HCT116 (cell line): ENCODE measurements around the gene MEIOC.

Experiments used
- ATF3 ChIP-seq: IDR thresholded peaks from 2 replicates; pipeline ENCODE4 v1.6.1; 2012
- CEBPB ChIP-seq: IDR thresholded peaks from 2 replicates; pipeline ENCODE4 v1.6.1; 2012; ENCODE audit warnings: low read depth
- EZH2 ChIP-seq: fragments of 200-600 bp; sonication (generic); IDR thresholded peaks from 2 replicates; pipeline ENCODE4 v1.6.1; 2017; ENCODE audit warnings: antibody characterized with exemption, mixed run types
- POLR2A ChIP-seq: IDR thresholded peaks from 2 replicates; pipeline ENCODE4 v1.7.0; 2011; ENCODE audit warnings: borderline replicate concordance; ENCODE audit not compliant: insufficient read depth, insufficient read length; ENCODE audit errors: extremely low read depth
- ZFX ChIP-seq: fragments of 450-650 bp; IDR thresholded peaks from 2 replicates; pipeline ENCODE4 v1.6.1; 2017
- TF ChIP-seq, protein P1 (sequence below), 3 experiments: fragments of 200-600 bp in 1 of 3; sonication (generic) in 1 of 3; IDR thresholded peaks in 2 of 3; conservative IDR thresholded peaks in 1 of 3; 2 replicates each; pipeline ENCODE4 v1.5.1; 2012 to 2017; ENCODE audit warnings: low read depth in 2 of 3, low read length in 2 of 3, antibody characterized with exemption in 1 of 3, borderline replicate concordance in 1 of 3, control low read depth in 1 of 3, mild to moderate bottlenecking in 1 of 3, mixed read lengths in 1 of 3, mixed run types in 1 of 3, moderate library complexity in 1 of 3; ENCODE audit not compliant: insufficient read depth in 1 of 3
- TF ChIP-seq, protein P2 (sequence below): IDR thresholded peaks from 2 replicates; pipeline ENCODE4 v1.6.1; 2012

GRCh38 chr17:44693609-44694008 lies 37.3 kb downstream of the MEIOC start:
- TF ChIP-seq, protein P1, sequence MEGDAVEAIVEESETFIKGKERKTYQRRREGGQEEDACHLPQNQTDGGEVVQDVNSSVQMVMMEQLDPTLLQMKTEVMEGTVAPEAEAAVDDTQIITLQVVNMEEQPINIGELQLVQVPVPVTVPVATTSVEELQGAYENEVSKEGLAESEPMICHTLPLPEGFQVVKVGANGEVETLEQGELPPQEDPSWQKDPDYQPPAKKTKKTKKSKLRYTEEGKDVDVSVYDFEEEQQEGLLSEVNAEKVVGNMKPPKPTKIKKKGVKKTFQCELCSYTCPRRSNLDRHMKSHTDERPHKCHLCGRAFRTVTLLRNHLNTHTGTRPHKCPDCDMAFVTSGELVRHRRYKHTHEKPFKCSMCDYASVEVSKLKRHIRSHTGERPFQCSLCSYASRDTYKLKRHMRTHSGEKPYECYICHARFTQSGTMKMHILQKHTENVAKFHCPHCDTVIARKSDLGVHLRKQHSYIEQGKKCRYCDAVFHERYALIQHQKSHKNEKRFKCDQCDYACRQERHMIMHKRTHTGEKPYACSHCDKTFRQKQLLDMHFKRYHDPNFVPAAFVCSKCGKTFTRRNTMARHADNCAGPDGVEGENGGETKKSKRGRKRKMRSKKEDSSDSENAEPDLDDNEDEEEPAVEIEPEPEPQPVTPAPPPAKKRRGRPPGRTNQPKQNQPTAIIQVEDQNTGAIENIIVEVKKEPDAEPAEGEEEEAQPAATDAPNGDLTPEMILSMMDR (IDR thresholded peaks at IDR 0.05 in 2 of 3, conservative IDR thresholded peaks at IDR 0.05 in 1 of 3; ENCODE audit: borderline replicate concordance in 1 of 3, insufficient read depth in 1 of 3, low read depth in 2 of 3, low read length in 2 of 3) = no peak
- no peak for TF ChIP-seq CEBPB
- TF ChIP-seq EZH2 = no peak
- no peak for TF ChIP-seq ATF3
- TF ChIP-seq, protein P2, sequence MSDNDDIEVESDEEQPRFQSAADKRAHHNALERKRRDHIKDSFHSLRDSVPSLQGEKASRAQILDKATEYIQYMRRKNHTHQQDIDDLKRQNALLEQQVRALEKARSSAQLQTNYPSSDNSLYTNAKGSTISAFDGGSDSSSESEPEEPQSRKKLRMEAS = no peak
- no peak for TF ChIP-seq POLR2A
- TF ChIP-seq ZFX = no peak
